Upper lobe of left lung (tissue), 6 donors: Measurements from ENCODE around the gene PGPEP1. TPM values are rescaled to one million over a fixed set of nuclear protein-coding genes. Genes with fewer than 3 reads are reported as not detected.
"Not testable (repeated sequence)": the region's sequence is repeated elsewhere in the genome, so short reads cannot be mapped to it uniquely, and the experiment has no call there.

Experiments
- ATAC-seq, 2 donors: fragments of 200-7000 bp; cut with Tn5 transposase; one replicate each; pipeline ENCODE4 v1.9.1; 2022; ENCODE audit warnings: mild to moderate bottlenecking in 2 of 2, moderate library complexity in 2 of 2; ENCODE audit not compliant: low FRiP score in 2 of 2
- DNase-seq, 2 donors: peaks; one replicate each; pipeline ENCODE4 v3.0.0-alpha.2; 2019 to 2020
- H3K27ac ChIP-seq, 4 donors: fragments of 200-600 bp; sonication (generic); one replicate each; pipeline ENCODE4 v1.5.1; 2016 to 2019
- H3K27me3 ChIP-seq, 4 donors: fragments of 200-600 bp; sonication (generic); one replicate each; pipeline ENCODE4 v1.5.1; 2017 to 2019
- H3K36me3 ChIP-seq, 4 donors: fragments of 200-600 bp; sonication (generic); one replicate each; pipeline ENCODE4 v1.5.1; 2016 to 2019
- H3K4me1 ChIP-seq, 4 donors: fragments of 200-600 bp; sonication (generic); one replicate each; pipeline ENCODE4 v1.5.1; 2018 to 2019
- H3K4me3 ChIP-seq, 4 donors: fragments of 200-600 bp; sonication (generic); one replicate each; pipeline ENCODE4 v1.5.1; 2017 to 2019; ENCODE audit warnings: mild to moderate bottlenecking in 2 of 4, moderate library complexity in 1 of 4
- H3K9me3 ChIP-seq, 4 donors: fragments of 200-600 bp; sonication (generic); one replicate each; pipeline ENCODE4 v1.5.1; 2018 to 2019
- EP300 ChIP-seq, 4 donors: sonication (generic); formaldehyde crosslinking; IDR thresholded peaks; one replicate each; pipeline ENCODE4 v1.5.1; 2017; ENCODE audit warnings: antibody characterized with exemption in 4 of 4, control low read depth in 2 of 4
- POLR2A ChIP-seq, 4 donors: fragments of 450-650 bp; IDR thresholded peaks; one replicate each; pipeline ENCODE4 v1.5.1; 2016 to 2017; ENCODE audit warnings: antibody characterized with exemption in 4 of 4, mild to moderate bottlenecking in 2 of 4
- POLR2AphosphoS5 ChIP-seq, 2 donors: sonication (generic); formaldehyde crosslinking; IDR thresholded peaks; one replicate each; pipeline ENCODE4 v1.5.1; 2017; ENCODE audit warnings: antibody characterized with exemption in 2 of 2
- WGBS, 2 donors: methylation state at CpG; one replicate each; pipeline ENCODE4 v1.1.5; 2017 to 2018; 5-methylcytosine and 5-hydroxymethylcytosine counted together
- total RNA-seq, 6 donors: library from RNA; depleted of rRNA in 4 of 6; stranded (reverse); fragments of >200 nt in 4 of 6; gene quantifications; one replicate each; pipeline versions ENCODE4 v1.1.0 to v1.2.1, GENCODE V29; 2016 to 2021
- TF ChIP-seq, protein P1 (sequence below), 6 experiments: fragments of 450-650 bp in 4 of 6; fragments of 200-600 bp in 2 of 6; sonication (generic) in 2 of 6; IDR thresholded peaks; one replicate each; pipeline ENCODE4 v1.5.1; 2016 to 2019; ENCODE audit warnings: antibody characterized with exemption in 6 of 6
- donor health status: DM: no; HTN: no; CAD: no; lungs with moderate emphysema.
- donor health status: DM: no; HTN: yes; CAD: no; lungs with severe emphysema.

Gene PGPEP1
- total RNA-seq, 6 donors from 2014 or later, result 15.5 to 42.8 (median 28.1) TPM

DNA sequence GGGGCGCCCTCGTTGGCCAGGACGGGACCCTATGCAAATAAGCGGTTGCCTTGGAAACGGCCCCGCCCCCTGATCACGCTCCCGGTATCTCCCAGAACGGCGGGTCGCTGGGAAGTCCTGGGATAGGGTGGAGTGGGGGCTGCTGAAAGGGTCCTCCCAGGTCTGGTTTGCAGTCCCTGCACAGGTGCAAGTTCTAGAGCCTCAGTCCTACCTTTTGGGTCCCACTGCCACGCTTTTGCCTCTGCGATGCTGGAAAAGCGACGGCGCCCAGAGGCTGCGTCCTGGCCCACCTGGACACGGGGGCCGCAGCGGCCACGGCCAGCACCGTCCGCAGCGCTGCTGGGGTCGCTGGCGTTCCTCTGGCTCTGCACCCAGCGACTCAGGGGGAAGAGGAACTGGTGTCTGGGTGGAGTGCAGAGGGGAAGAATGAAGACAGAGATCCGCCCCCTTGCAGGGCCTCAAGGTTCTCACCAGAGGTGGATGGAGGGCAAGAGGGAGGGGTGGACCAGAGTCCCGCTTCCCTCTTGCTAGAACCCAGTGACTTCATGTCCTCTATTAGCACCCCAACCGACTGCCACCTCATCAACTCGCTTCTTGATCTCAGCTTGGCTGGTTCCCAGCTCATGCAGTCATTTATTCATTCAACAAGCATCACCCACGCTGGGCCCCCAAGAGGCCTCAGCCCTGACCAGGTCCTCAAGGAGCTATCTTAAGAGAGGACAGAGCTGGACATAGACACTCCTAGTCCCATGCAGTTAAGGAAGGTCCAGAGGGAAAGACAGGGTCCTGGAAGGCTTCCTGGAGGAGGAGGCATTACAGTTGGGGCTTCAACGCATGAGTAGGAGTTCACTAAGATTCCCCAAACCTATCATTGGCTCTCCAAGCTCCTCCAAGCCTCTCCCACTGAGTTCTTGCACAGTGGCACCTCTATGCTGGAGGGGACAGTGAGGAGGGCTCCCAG, 57.1 kb downstream of the PGPEP1 start, which contains the start of gene LRRC25:
Gene LRRC25, minus strand, starts transcription at position 381 of the 961 bp plus-strand sequence. CDS start 659 bp downstream, outside the sequence.
- DNase-seq, result peak; percentile 83 to 84
- no peaks in the 10 kb centered on the region for H3K36me3 ChIP-seq
- H3K9me3 ChIP-seq, result no peaks in the 10 kb centered on the region
- TF ChIP-seq POLR2A (IDR thresholded peaks at IDR 0.05) (peak in 1 of 4 donors; percentile 81), POLR2AphosphoS5 (IDR thresholded peaks at IDR 0.05) (peak in 1 of 2 donors; percentile 64), EP300 (IDR thresholded peaks at IDR 0.05) (no peak)
- TF ChIP-seq, protein P1, sequence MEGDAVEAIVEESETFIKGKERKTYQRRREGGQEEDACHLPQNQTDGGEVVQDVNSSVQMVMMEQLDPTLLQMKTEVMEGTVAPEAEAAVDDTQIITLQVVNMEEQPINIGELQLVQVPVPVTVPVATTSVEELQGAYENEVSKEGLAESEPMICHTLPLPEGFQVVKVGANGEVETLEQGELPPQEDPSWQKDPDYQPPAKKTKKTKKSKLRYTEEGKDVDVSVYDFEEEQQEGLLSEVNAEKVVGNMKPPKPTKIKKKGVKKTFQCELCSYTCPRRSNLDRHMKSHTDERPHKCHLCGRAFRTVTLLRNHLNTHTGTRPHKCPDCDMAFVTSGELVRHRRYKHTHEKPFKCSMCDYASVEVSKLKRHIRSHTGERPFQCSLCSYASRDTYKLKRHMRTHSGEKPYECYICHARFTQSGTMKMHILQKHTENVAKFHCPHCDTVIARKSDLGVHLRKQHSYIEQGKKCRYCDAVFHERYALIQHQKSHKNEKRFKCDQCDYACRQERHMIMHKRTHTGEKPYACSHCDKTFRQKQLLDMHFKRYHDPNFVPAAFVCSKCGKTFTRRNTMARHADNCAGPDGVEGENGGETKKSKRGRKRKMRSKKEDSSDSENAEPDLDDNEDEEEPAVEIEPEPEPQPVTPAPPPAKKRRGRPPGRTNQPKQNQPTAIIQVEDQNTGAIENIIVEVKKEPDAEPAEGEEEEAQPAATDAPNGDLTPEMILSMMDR (IDR thresholded peaks at IDR 0.05), result no peak
- ATAC-seq, result peak; percentile 63 to 76
- peak within 1 kb of the TSS in 3 of 4 donors; percentile 37 to 52 (median 44) for H3K4me3 ChIP-seq
- no peaks in the 10 kb centered on the region for H3K27me3 ChIP-seq
- WGBS, 2 donors, result 14 to 18% methylated on average over 11 to 26 of the region's 33 CpGs
- H3K4me1 ChIP-seq, result peaks cover 15 to 32% (median 28%) of the 10 kb centered on the region in 4 donors
- H3K27ac ChIP-seq, result peak within 1 kb of the TSS in 3 of 4 donors; percentile 20 to 75 (median 75)

DNA sequence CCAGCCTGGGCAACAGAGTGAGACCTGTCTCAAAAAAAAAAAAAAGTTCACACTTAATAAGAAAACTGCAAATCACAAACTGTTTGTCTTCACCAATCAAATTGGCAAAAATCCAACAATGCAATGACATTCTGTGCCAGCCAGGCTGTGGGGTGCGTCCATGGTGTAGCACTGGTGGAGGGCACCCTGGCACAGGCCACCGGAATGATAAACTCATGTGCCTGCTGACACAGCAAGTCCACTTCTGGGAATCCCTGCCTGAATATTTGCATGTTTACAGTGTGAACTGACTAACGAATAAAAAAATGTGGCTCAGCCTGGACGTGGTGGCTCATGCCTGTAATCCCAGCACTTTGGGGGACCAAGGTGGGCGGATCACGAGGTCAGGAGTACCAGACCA, 58.6 kb downstream of the PGPEP1 start:
- Histone ChIP-seq H3K9me3 (no peaks in the 10 kb centered on the region), H3K4me1 (peaks cover 15 to 33% (median 25%) of the 10 kb centered on the region in 4 donors), H3K27ac (peak overlapping the region in 1 of 4 donors; percentile 23), H3K27me3 (no peaks in the 10 kb centered on the region), H3K36me3 (no peaks in the 10 kb centered on the region), H3K4me3 (no peak overlapping the region)
- no peak for TF ChIP-seq EP300 (IDR thresholded peaks at IDR 0.05)
- TF ChIP-seq, protein P1 (IDR thresholded peaks at IDR 0.05), result no peak
- TF ChIP-seq POLR2A (IDR thresholded peaks at IDR 0.05), result no peak
- TF ChIP-seq POLR2AphosphoS5 (IDR thresholded peaks at IDR 0.05), result peak in 1 of 2 donors; percentile 69
- ATAC-seq (peak in 1 of 2 donors; percentile 25), DNase-seq (peak in 1 of 2 donors; percentile 78)
- 28 to 41% methylated on average over 6 of the region's 6 CpGs for WGBS, 2 donors

DNA sequence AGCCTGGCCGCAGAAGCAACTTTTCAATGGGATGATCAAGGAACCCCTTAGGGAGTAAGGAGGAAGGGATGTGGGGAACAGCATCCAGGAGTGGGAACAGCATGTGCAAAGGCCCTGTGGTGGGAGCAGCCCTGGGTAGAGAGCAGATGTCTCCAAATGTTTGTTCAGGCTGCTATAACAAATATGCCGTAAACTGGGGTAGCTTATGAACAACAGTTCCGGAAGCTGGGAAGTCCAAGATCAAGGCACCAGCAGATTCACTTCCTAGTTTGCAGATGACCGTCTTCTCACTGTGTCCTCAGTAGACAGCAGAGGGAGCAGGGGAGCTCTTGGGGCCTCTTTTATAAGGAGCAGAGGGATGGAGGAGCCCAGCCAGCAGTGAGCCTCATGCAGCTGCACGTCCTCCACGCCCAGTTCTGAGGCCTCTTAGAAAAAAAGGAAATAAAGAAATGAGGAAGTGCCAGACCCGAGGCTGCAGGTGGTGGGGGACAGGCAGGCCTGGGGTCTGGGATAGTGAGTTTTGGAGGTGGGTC, 61.2 kb downstream of the PGPEP1 start:
- TF ChIP-seq, protein P1 (IDR thresholded peaks at IDR 0.05), result peak in 1 of 6 experiments; percentile 22
- no peak for TF ChIP-seq POLR2AphosphoS5 (IDR thresholded peaks at IDR 0.05)
- TF ChIP-seq EP300 (IDR thresholded peaks at IDR 0.05), result no peak
- peak in 1 of 4 donors; percentile 27 for TF ChIP-seq POLR2A (IDR thresholded peaks at IDR 0.05)
- Histone ChIP-seq H3K36me3 (no peaks in the 10 kb centered on the region), H3K4me3 (no peak overlapping the region), H3K4me1 (peaks cover 15 to 33% (median 25%) of the 10 kb centered on the region in 4 donors), H3K9me3 (no peaks in the 10 kb centered on the region), H3K27ac (peak overlapping the region in 3 of 4 donors; percentile 45 to 73 (median 53)), H3K27me3 (no peaks in the 10 kb centered on the region)
- 43 to 46% methylated on average over 7 of the region's 7 CpGs for WGBS, 2 donors
- ATAC-seq, result peak; percentile 76 to 91
- DNase-seq, result peak in 1 of 2 donors; percentile 87

DNA sequence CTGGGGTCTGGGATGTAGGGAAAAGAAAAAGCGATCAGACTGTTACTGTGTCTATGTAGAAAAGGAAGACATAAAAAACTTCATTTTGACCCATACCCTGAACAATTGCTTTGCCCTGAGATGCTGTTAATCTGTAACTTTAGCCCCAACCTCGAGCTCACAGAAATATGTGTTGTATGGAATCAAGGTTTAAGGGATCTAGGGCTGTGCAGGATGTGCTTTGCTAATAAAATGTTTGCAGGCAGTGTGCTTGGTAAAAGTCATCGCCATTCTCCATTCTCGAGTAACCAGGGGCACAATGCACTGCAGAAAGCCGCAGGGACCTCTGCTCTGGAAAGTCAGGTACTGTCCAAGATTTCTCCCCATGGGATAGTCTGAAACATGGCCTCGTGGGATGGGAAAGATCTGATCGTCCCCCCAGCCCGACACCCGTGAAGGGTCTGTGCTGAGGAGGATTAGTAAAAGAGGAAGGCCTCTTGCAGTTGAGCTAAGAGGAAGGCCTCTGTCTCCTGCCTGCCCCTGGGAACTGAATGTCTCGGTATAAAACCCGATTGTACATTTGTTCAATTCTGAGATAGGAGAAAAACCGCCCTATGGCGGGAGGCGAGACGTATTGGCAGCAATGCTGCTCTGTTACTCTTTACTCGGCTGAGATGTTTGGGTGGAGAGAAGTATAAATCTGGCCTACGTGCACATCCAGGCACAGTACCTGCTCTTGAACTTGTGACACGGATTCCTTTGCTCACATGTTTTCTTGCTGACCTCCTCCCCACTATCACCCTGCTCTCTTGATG, 62.3 kb downstream of the PGPEP1 start:
- H3K27ac ChIP-seq, result peak overlapping the region in 3 of 4 donors; percentile 45 to 73 (median 53)
- H3K4me3 ChIP-seq, ATAC-seq, H3K9me3 ChIP-seq, DNase-seq, H3K27me3 ChIP-seq, H3K36me3 ChIP-seq: not testable (repeated sequence)
- WGBS, 2 donors, result 65 to 75% methylated on average over 18 of the region's 18 CpGs
- peaks cover 11 to 25% (median 18%) of the 10 kb centered on the region in 4 donors for H3K4me1 ChIP-seq

DNA sequence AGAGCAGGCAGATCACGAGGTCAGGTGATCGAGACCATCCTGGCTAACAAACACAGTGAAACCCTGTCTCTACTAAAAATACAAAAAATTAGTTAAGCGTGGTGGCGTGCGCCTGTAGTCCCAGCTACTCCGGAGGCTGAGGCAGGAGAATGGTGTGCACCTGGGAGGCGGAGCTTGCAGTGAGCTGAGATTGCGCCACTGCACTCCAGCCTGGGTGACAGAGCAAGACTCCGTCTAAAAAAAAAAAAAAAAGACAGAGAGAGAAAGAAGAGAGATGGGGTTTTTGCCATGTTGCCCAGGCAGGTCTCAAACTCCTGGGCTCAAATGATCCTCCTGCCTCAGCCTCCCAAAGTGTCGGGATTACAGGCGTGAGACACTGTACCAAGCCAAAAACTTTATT, 65.4 kb downstream of the PGPEP1 start:
- not testable (repeated sequence) for H3K4me3 ChIP-seq, H3K36me3 ChIP-seq, DNase-seq, ATAC-seq, H3K9me3 ChIP-seq, H3K27me3 ChIP-seq, H3K27ac ChIP-seq
- WGBS, 2 donors, result 81 to 83% methylated on average over 11 of the region's 11 CpGs
- peaks cover 0 to 20% (median 5%) of the 10 kb centered on the region in 4 donors for H3K4me1 ChIP-seq
